Measurements from ENCODE around the gene SLC16A8.
"Not testable (repeated sequence)": the region's sequence is repeated elsewhere in the genome, so short reads cannot be mapped to it uniquely, and the experiment has no call there.

SLC16A8 gene

GRCh38 chr22:38040953-38041759, 42.8 kb downstream of the SLC16A8 start:
- H3K36me3 ChIP-seq (replicated peaks; ENCODE audit: insufficient read depth, low read length): no peaks in the 10 kb centered on the region
- H3K27me3 ChIP-seq (replicated peaks; ENCODE audit: insufficient read depth, low read length): 0 out of 2 replicates have a peak, but pooled peaks cover 12% of the 10 kb centered on the region
- no peaks in the 10 kb centered on the region for H3K79me2 ChIP-seq (ENCODE audit: low read length)
- no peak overlapping the region for H2AFZ ChIP-seq (ENCODE audit: low read length)
- H3K4me3 ChIP-seq (ENCODE audit: low read length): no peak overlapping the region
- no peaks in the 10 kb centered on the region for H3K9me2 ChIP-seq (replicated peaks; ENCODE audit: insufficient read depth, low read length)
- DNase-seq: no peak
- H3K4me1 ChIP-seq (ENCODE audit: low read length): no peaks in the 10 kb centered on the region
- H3K4me2 ChIP-seq (ENCODE audit: low read depth, low read length): no peak overlapping the region
- H3K9ac ChIP-seq (ENCODE audit: low read length): no peak overlapping the region
- H3F3A ChIP-seq (ENCODE audit: insufficient read depth, low read length): no peaks in the 10 kb centered on the region
- H3K9me3 ChIP-seq (replicated peaks; ENCODE audit: insufficient read depth, low read length): no peaks in the 10 kb centered on the region
- TF ChIP-seq EZH2 (optimal IDR thresholded peaks at IDR 0.05; ENCODE audit: low read depth, low read length) (no peak), CTCF (IDR thresholded peaks at IDR 0.05; ENCODE audit: low read length) (no peak), EZH2phosphoT487 (IDR thresholded peaks at IDR 0.05; ENCODE audit: low read length) (no peak)
- no peaks in the 10 kb centered on the region for H4K20me1 ChIP-seq (ENCODE audit: insufficient read depth, low read length)
- no peak overlapping the region for H3K27ac ChIP-seq (ENCODE audit: low read length)

GRCh38 chr22:38038890-38039812, 44.8 kb downstream of the SLC16A8 start:
- Histone ChIP-seq H3K4me1 (ENCODE audit: low read length) (no peaks in the 10 kb centered on the region), H3K4me3 (ENCODE audit: low read length) (no peak overlapping the region), H3K27me3 (replicated peaks; ENCODE audit: insufficient read depth, low read length) (0 out of 2 replicates have a peak, but pooled peaks cover 12% of the 10 kb centered on the region), H4K20me1 (ENCODE audit: insufficient read depth, low read length) (no peaks in the 10 kb centered on the region), H3K79me2 (ENCODE audit: low read length) (no peaks in the 10 kb centered on the region), H3K4me2 (ENCODE audit: low read depth, low read length) (no peak overlapping the region), H3K9ac (ENCODE audit: low read length) (no peak overlapping the region), H3K27ac (ENCODE audit: low read length) (no peak overlapping the region), H3F3A (ENCODE audit: insufficient read depth, low read length) (no peaks in the 10 kb centered on the region), H3K36me3 (replicated peaks; ENCODE audit: insufficient read depth, low read length) (no peaks in the 10 kb centered on the region), H3K9me3 (replicated peaks; ENCODE audit: insufficient read depth, low read length) (no peaks in the 10 kb centered on the region), H2AFZ (ENCODE audit: low read length) (no peak overlapping the region), H3K9me2 (replicated peaks; ENCODE audit: insufficient read depth, low read length) (no peaks in the 10 kb centered on the region)
- TF ChIP-seq EZH2 (optimal IDR thresholded peaks at IDR 0.05; ENCODE audit: low read depth, low read length) (no peak), EZH2phosphoT487 (IDR thresholded peaks at IDR 0.05; ENCODE audit: low read length) (no peak), CTCF (IDR thresholded peaks at IDR 0.05; ENCODE audit: low read length) (no peak)
- no peak for DNase-seq

DNA sequence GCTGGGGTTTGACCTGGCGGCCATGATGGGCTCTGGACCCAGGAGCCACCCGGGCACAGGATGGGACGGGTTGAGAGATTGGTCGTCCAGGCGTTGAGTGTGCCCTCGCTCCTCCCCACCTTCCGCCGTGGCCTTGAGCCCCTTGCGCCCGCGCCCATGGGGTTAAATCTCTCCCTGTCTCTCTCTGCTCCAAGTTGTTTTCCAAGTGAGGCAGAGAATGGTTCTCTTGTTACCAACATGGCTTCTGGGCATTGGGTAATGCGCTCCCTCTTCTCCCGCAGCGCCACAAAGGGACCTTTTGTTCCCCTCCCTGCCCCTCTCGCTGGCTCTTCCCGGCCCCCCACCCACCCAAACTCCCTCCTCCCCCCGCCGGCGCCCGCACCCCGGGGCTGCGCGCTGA, 45.6 kb downstream of the SLC16A8 start:
- H3K27ac ChIP-seq (ENCODE audit: low read length): no peak overlapping the region
- no peaks in the 10 kb centered on the region for H3K79me2 ChIP-seq (ENCODE audit: low read length)
- no peaks in the 10 kb centered on the region for H4K20me1 ChIP-seq (ENCODE audit: insufficient read depth, low read length)
- H3K4me1 ChIP-seq (ENCODE audit: low read length): no peaks in the 10 kb centered on the region
- TF ChIP-seq CTCF (IDR thresholded peaks at IDR 0.05; ENCODE audit: low read length) (no peak), EZH2phosphoT487 (IDR thresholded peaks at IDR 0.05; ENCODE audit: low read length) (no peak), EZH2 (optimal IDR thresholded peaks at IDR 0.05; ENCODE audit: low read depth, low read length) (no peak)
- H3K9ac ChIP-seq (ENCODE audit: low read length): no peak overlapping the region
- no peak overlapping the region for H3K4me3 ChIP-seq (ENCODE audit: low read length)
- no peaks in the 10 kb centered on the region for H3K9me3 ChIP-seq (replicated peaks; ENCODE audit: insufficient read depth, low read length)
- no peaks in the 10 kb centered on the region for H3F3A ChIP-seq (ENCODE audit: insufficient read depth, low read length)
- no peaks in the 10 kb centered on the region for H3K36me3 ChIP-seq (replicated peaks; ENCODE audit: insufficient read depth, low read length)
- H2AFZ ChIP-seq (ENCODE audit: low read length): no peak overlapping the region
- no peaks in the 10 kb centered on the region for H3K9me2 ChIP-seq (replicated peaks; ENCODE audit: insufficient read depth, low read length)
- H3K4me2 ChIP-seq (ENCODE audit: low read depth, low read length): no peak overlapping the region
- H3K27me3 ChIP-seq (replicated peaks; ENCODE audit: insufficient read depth, low read length): 0 out of 2 replicates have a peak, but pooled peaks cover 10% of the 10 kb centered on the region
- DNase-seq: no peak

- H2AFZ ChIP-seq (ENCODE audit: low read length); H3K9ac ChIP-seq (ENCODE audit: low read length); H3K79me2 ChIP-seq (ENCODE audit: low read length); H3K27me3 ChIP-seq (replicated peaks; ENCODE audit: insufficient read depth, low read length); H3K4me1 ChIP-seq (ENCODE audit: low read length); H4K20me1 ChIP-seq (ENCODE audit: insufficient read depth, low read length); H3K36me3 ChIP-seq (replicated peaks; ENCODE audit: insufficient read depth, low read length); H3K27ac ChIP-seq (ENCODE audit: low read length); H3K4me2 ChIP-seq (ENCODE audit: low read depth, low read length); H3K9me3 ChIP-seq (replicated peaks; ENCODE audit: insufficient read depth, low read length); DNase-seq; H3K9me2 ChIP-seq (replicated peaks; ENCODE audit: insufficient read depth, low read length); H3K4me3 ChIP-seq (ENCODE audit: low read length); H3F3A ChIP-seq (ENCODE audit: insufficient read depth, low read length): not testable (repeated sequence)
Measured at GRCh38 chr22:38037367-38038150, 46.4 kb downstream of the SLC16A8 start.
